Breast epithelium (tissue), 3 donors: ENCODE measurements around the gene AGAP1.

ENCODE experiments used
- POLR2A ChIP-seq: fragments of 450-650 bp; IDR thresholded peaks from one replicate; pipeline ENCODE4 v1.6.1; 2016; ENCODE audit warnings: antibody characterized with exemption, mild to moderate bottlenecking, moderate library complexity
- POLR2AphosphoS5 ChIP-seq, 3 donors: sonication (generic); formaldehyde crosslinking; IDR thresholded peaks; one replicate each; pipeline ENCODE4 v1.6.1; 2017; ENCODE audit warnings: antibody characterized with exemption in 3 of 3
- TF ChIP-seq, protein P1 (sequence below), 3 donors: fragments of 450-650 bp; IDR thresholded peaks; one replicate each; pipeline ENCODE4 v1.5.1; 2016 to 2017; ENCODE audit warnings: antibody characterized with exemption in 3 of 3, mild to moderate bottlenecking in 3 of 3, moderate library complexity in 3 of 3

DNA sequence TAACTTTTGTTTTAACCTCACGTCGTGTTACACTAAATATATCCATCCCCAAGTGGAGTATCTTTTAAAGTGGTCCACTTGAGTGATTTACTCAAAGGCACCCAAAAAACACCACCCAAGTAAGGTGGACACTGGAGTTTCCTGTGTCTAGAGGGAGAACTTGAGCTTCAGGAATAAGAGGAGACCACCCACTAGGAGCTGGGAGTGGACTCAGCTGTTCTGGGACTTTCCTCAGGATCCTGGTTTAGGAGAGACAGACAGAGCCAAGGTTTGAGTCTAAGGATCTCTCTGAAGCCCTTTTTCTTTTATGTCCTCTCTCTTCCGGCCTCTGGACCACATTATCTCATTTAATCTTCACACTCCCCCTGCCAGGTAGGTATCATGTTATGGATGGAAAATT, 523.6 kb downstream of the AGAP1 start:
- TF ChIP-seq, protein P1, sequence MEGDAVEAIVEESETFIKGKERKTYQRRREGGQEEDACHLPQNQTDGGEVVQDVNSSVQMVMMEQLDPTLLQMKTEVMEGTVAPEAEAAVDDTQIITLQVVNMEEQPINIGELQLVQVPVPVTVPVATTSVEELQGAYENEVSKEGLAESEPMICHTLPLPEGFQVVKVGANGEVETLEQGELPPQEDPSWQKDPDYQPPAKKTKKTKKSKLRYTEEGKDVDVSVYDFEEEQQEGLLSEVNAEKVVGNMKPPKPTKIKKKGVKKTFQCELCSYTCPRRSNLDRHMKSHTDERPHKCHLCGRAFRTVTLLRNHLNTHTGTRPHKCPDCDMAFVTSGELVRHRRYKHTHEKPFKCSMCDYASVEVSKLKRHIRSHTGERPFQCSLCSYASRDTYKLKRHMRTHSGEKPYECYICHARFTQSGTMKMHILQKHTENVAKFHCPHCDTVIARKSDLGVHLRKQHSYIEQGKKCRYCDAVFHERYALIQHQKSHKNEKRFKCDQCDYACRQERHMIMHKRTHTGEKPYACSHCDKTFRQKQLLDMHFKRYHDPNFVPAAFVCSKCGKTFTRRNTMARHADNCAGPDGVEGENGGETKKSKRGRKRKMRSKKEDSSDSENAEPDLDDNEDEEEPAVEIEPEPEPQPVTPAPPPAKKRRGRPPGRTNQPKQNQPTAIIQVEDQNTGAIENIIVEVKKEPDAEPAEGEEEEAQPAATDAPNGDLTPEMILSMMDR (IDR thresholded peaks at IDR 0.05) = no peak
- TF ChIP-seq POLR2A = no peak
- no peak for TF ChIP-seq POLR2AphosphoS5 (IDR thresholded peaks at IDR 0.05)
